GM21717 (cell line): ENCODE data around the gene RHBDF2.

Experiments used
- ATAC-seq: cut with Tn5 transposase; IDR thresholded peaks from one replicate; pipeline ENCODE4 v1.9.1; 2021; ENCODE audit warnings: mild to moderate bottlenecking, moderate library complexity; ENCODE audit not compliant: unreplicated experiment

RHBDF2 gene

GRCh38 chr17:76441686-76442340 lies 59.4 kb downstream of the RHBDF2 start:
- no peak for ATAC-seq

GRCh38 chr17:76440751-76441362 lies 60.4 kb downstream of the RHBDF2 start:
- ATAC-seq: no peak

- no peak for ATAC-seq
These were observed 61.8 kb downstream of the RHBDF2 start for GRCh38 chr17:76439314-76439928.

GRCh38 chr17:76438906-76439305 lies 62.3 kb downstream of the RHBDF2 start:
- ATAC-seq: no peak

GRCh38 chr17:76437467-76438402 lies 63.5 kb downstream of the RHBDF2 start:
- no peak for ATAC-seq

DNA sequence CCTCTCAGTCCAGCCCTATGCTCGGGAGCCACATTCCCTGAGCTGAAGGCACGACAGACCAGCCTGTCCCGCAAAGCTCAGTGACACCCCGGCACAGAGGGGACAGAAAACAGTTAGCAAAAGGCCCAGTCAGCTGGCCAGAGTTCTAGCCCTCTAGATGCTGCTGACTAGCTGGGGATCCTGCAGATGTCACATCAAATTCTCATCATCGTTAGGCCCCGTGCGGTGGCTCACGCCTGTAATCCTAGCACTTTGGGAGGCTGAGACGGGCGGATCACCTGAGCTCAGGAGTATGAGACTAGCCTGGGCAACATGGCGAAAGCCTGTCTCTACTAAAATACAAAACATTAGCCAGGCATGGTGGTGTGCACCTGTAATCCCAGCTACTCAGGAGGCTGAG lies 65.5 kb downstream of the RHBDF2 start:
- no peak for ATAC-seq

DNA sequence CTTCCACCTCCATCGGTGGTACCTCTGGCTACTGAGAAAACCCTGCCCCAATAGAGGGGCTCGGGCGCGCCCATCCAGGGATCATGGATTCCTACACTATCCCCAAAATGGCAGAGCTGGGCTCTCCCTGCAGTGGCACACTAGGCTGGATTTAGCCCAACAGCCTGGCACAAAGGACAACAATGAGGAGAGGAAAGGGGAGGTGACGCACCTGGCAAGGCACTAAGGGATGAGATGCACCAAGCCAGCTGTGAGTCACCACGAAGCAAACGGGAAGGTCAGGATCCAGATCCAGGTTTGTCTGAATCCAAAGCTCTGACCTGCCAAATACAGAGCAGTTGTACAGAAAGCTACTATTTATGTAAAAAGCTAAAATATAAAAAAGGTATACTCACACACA lies 66.4 kb downstream of the RHBDF2 start:
- ATAC-seq: no peak

DNA sequence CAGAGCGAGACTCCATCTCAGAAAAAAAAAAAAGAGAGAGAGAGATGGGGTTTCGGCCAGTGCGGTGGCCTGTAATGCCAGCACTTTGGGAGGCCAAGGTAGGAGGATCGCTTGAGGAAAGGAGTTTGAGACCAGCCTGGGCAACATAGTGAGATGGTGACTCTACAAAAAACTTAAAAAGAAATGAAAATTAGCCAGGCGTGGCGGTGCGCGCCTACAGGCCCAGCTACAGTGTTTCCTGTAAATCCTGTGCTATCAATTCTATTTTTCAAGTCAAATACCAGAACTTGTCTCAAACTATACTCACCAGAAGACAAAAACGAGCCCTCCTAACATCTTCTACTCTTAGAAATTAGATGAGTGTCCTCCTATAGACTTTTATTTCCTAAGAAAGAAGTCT lies 67.5 kb downstream of the RHBDF2 start:
- no peak for ATAC-seq

GRCh38 chr17:76432712-76433336 lies 68.4 kb downstream of the RHBDF2 start:
- no peak for ATAC-seq

DNA sequence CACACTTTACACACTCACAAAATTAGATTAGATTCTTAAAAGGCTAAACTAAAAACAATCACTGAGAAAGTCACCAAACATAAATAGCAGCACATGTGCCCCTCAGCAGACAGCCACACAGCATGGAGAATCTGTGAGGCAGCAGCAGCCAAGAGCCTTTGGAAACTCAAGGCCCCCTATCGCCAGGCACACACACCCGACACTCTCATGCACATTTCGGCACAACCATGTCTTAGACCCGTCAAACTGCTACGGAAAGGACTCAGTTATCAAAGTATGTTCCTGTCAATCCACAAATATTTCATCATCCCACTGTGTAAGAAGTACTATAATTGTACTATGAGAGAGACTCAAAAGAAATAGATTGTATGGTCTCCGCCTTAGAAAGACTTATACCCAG lies 69.2 kb downstream of the RHBDF2 start:
- ATAC-seq: no peak

DNA sequence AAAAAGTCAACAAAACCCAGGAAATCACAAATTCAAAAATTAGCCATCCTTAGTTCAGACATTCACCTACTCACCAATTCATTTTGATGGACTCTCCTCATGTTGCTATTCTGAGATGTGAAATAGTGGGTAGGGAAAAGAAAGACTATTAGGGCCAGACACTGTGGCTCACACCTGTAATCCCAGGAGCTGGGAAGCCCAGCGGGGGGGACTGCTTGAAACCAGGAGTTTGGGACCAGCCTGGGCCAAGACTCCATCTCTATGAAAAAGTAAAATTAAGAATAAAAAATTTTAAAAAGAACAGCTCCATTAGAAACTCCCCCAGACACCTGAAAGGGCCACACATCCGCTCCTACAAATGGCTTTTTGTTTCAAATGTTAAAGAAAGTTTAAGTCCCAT lies 69.7 kb downstream of the RHBDF2 start:
- ATAC-seq: no peak

DNA sequence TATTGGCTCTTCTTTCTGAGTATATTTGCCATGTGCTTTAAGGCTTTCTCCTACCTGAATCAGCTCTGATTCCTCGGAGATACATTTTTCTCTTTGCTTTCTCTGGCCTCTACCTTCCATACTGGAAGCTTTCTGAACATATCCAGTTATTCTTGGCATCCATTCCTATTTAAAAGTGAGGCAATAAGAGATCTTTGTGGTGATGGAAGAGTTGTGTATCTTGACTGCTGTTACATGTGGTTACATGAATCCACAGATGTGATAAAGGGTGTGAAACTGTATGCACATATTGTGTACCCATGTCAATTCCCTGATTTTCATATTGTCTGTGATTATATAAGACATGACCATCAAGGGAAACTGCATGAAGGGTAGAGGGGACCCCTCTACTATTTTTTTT lies 72.7 kb downstream of the RHBDF2 start:
- ATAC-seq: no peak

- no peak for ATAC-seq
These were observed 73.6 kb downstream of the RHBDF2 start for GRCh38 chr17:76427501-76428231.

DNA sequence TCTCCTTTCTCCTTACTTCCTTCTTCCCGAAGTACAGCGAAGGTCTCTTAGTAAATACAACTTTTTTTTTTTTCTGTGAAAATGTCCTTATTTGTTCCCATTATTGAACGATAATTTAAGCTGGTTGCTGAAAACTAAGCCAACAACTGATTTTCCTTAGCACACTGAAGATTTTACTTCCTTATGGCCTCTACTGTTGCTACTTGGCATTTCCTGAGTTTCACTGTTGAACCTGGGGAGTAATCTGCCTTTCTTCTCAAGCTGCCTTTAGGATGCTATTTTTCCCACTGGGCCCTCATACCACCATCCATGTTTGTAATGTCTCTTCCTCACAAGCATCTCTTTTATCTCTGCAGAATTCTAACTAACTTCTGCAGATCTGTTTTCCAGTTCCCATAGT lies 74.4 kb downstream of the RHBDF2 start:
- no peak for ATAC-seq

GRCh38 chr17:76422860-76423259 lies 78.4 kb downstream of the RHBDF2 start:
- no peak for ATAC-seq

GRCh38 chr17:76422406-76422805 lies 78.8 kb downstream of the RHBDF2 start:
- no peak for ATAC-seq

DNA sequence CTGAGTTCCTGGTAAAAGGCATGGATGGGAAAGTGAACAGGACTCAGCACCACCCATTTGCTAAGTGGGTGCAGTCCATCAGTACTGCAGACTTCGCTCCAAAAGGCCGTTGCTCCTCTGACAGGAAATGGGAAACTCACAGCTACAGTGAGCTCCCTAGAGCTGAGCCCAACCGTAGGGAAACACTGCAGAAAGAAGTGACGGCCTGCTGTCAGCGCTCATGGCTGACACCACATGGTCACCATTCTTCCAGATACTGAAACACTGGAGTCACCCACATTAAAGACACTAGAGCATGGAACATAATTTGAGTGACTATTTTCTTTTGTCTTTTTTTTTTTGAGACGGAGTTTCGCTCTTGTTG lies 80.2 kb downstream of the RHBDF2 start:
- ATAC-seq: no peak
